Measurements from ENCODE around the gene PRR35.

The PRR35 gene

GRCh38 chr16:560204-560700 lies at the start of gene PRR35:
Gene PRR35, plus strand, starts transcription at chr16:560394. Its CDS starts 2,901 bp downstream, at chr16:563295.
- DNase-seq: no peak

- no peak for DNase-seq
Measured at GRCh38 chr16:512802-513201, 47.4 kb upstream of the PRR35 start.

- no peak for DNase-seq
Measured at GRCh38 chr16:513950-514349, 46.2 kb upstream of the PRR35 start.

GRCh38 chr16:515175-515938 lies 44.8 kb upstream of the PRR35 start:
- DNase-seq: no peak

- no peak for DNase-seq
Measured at GRCh38 chr16:515939-516226, 44.3 kb upstream of the PRR35 start.

- DNase-seq: no peak
Measured at GRCh38 chr16:516301-516700, 43.9 kb upstream of the PRR35 start.

GRCh38 chr16:518858-519257 lies 41.3 kb upstream of the PRR35 start:
- DNase-seq: no peak

- DNase-seq: no peak
Measured at GRCh38 chr16:519425-519824, 40.8 kb upstream of the PRR35 start.

GRCh38 chr16:519841-520687 lies 40.1 kb upstream of the PRR35 start:
- no peak for DNase-seq

GRCh38 chr16:520847-521246 lies 39.3 kb upstream of the PRR35 start:
- DNase-seq: no peak

- no peak for DNase-seq
Measured at GRCh38 chr16:521381-522210, 38.6 kb upstream of the PRR35 start.

- DNase-seq: no peak
Measured at GRCh38 chr16:522320-523096, 37.7 kb upstream of the PRR35 start.

- no peak for DNase-seq
Measured at GRCh38 chr16:523097-523741, 37.0 kb upstream of the PRR35 start.

- no peak for DNase-seq
Measured at GRCh38 chr16:524274-525040, 35.7 kb upstream of the PRR35 start.

GRCh38 chr16:525123-525519 lies 35.1 kb upstream of the PRR35 start:
- DNase-seq: no peak

GRCh38 chr16:525520-526180 lies 34.5 kb upstream of the PRR35 start:
- DNase-seq: peak; percentile 68

GRCh38 chr16:526181-527014 lies 33.8 kb upstream of the PRR35 start:
- no peak for DNase-seq

- DNase-seq: peak; percentile 85
Measured at GRCh38 chr16:527015-527903, 32.9 kb upstream of the PRR35 start, which contains the start of gene CAPN15. Gene CAPN15, plus strand, starts transcription at chr16:527712. Its CDS starts 19,127 bp downstream, at chr16:546839.

Measured in stimulated activated CD4-positive, alpha-beta T cell treated with anti-CD3 and anti-CD28 coated beads, Interleukin-12 subunit alpha, Interleukin-12 subunit beta, amount 100 ng/mL, for 4 hours (primary cell).